ENCODE data around the gene ARRDC2.
A peak's percentile ranks its signal among the peaks of the same experiment; 100 is the strongest.

The ARRDC2 gene

GRCh38 chr19:17993076-17993813, 14.7 kb upstream of the ARRDC2 start:
- TF ChIP-seq RAD21 (IDR thresholded peaks at IDR 0.05; ENCODE audit: low read depth) = no peak
- no peak for TF ChIP-seq FOXM1 (IDR thresholded peaks at IDR 0.05; ENCODE audit: borderline replicate concordance, low read depth)
- no peak for TF ChIP-seq TEAD4 (IDR thresholded peaks at IDR 0.05)
- TF ChIP-seq EP300 (IDR thresholded peaks at IDR 0.05; ENCODE audit: borderline replicate concordance) = no peak
- no peak for TF ChIP-seq EGR1 (IDR thresholded peaks at IDR 0.05)
- TF ChIP-seq MAX (IDR thresholded peaks at IDR 0.05) = no peak
- TF ChIP-seq CEBPB (IDR thresholded peaks at IDR 0.05) = no peak
- TF ChIP-seq TCF12 (IDR thresholded peaks at IDR 0.05; ENCODE audit: low read depth) = no peak
- no peak for TF ChIP-seq CREB1 (IDR thresholded peaks at IDR 0.05; ENCODE audit: low read depth)
- TF ChIP-seq NFIC (IDR thresholded peaks at IDR 0.05) = no peak
- TF ChIP-seq YY1 (IDR thresholded peaks at IDR 0.05; ENCODE audit: low read depth) = no peak
- no peak for TF ChIP-seq TAF1 (IDR thresholded peaks at IDR 0.05; ENCODE audit: low read depth)
- TF ChIP-seq ZBTB7A (IDR thresholded peaks at IDR 0.05; ENCODE audit: low read depth) = no peak
- no peak for TF ChIP-seq REST (IDR thresholded peaks at IDR 0.05; ENCODE audit: low read depth)

GRCh38 chr19:17996826-17997316, 11.1 kb upstream of the ARRDC2 start:
- TF ChIP-seq TEAD4 (IDR thresholded peaks at IDR 0.05) = no peak
- peak; percentile 98 for TF ChIP-seq RAD21 (IDR thresholded peaks at IDR 0.05; ENCODE audit: low read depth)
- 0 out of 2 replicates have a peak, but pooled peaks have one; percentile 15 for TF ChIP-seq YY1 (IDR thresholded peaks at IDR 0.05; ENCODE audit: low read depth)

- TF ChIP-seq YY1 (IDR thresholded peaks at IDR 0.05; ENCODE audit: low read depth) = no peak
- TF ChIP-seq RAD21 (IDR thresholded peaks at IDR 0.05; ENCODE audit: low read depth) = no peak
- no peak for TF ChIP-seq ZBTB7A (IDR thresholded peaks at IDR 0.05; ENCODE audit: low read depth)
- no peak for TF ChIP-seq FOXM1 (IDR thresholded peaks at IDR 0.05; ENCODE audit: borderline replicate concordance, low read depth)
- no peak for TF ChIP-seq CEBPB (IDR thresholded peaks at IDR 0.05)
- no peak for TF ChIP-seq REST (IDR thresholded peaks at IDR 0.05; ENCODE audit: low read depth)
- no peak for TF ChIP-seq USF1 (IDR thresholded peaks at IDR 0.05)
- TF ChIP-seq TAF1 (IDR thresholded peaks at IDR 0.05; ENCODE audit: low read depth) = no peak
- no peak for TF ChIP-seq EGR1 (IDR thresholded peaks at IDR 0.05)
- TF ChIP-seq TEAD4 (IDR thresholded peaks at IDR 0.05) = no peak
- TF ChIP-seq CREB1 (IDR thresholded peaks at IDR 0.05; ENCODE audit: low read depth) = no peak
- TF ChIP-seq NFIC (IDR thresholded peaks at IDR 0.05) = no peak
- TF ChIP-seq TCF12 (IDR thresholded peaks at IDR 0.05; ENCODE audit: low read depth) = no peak
- no peak for TF ChIP-seq MAX (IDR thresholded peaks at IDR 0.05)
- TF ChIP-seq EP300 (IDR thresholded peaks at IDR 0.05; ENCODE audit: borderline replicate concordance) = no peak
Measured at GRCh38 chr19:17997969-17998826, 9.8 kb upstream of the ARRDC2 start.

GRCh38 chr19:17998827-17999150, 9.2 kb upstream of the ARRDC2 start:
- TF ChIP-seq FOXM1 (IDR thresholded peaks at IDR 0.05; ENCODE audit: borderline replicate concordance, low read depth) (no peak), TAF1 (IDR thresholded peaks at IDR 0.05; ENCODE audit: low read depth) (no peak), CREB1 (IDR thresholded peaks at IDR 0.05; ENCODE audit: low read depth) (no peak), ZBTB7A (IDR thresholded peaks at IDR 0.05; ENCODE audit: low read depth) (no peak), NFIC (IDR thresholded peaks at IDR 0.05) (no peak)

GRCh38 chr19:17999684-18000479, 8.1 kb upstream of the ARRDC2 start:
- TF ChIP-seq USF1 (IDR thresholded peaks at IDR 0.05) (no peak), TAF1 (IDR thresholded peaks at IDR 0.05; ENCODE audit: low read depth) (no peak), FOXM1 (IDR thresholded peaks at IDR 0.05; ENCODE audit: borderline replicate concordance, low read depth) (no peak), CREB1 (IDR thresholded peaks at IDR 0.05; ENCODE audit: low read depth) (no peak), EGR1 (IDR thresholded peaks at IDR 0.05) (no peak), CEBPB (IDR thresholded peaks at IDR 0.05) (no peak), TEAD4 (IDR thresholded peaks at IDR 0.05) (no peak), REST (IDR thresholded peaks at IDR 0.05; ENCODE audit: low read depth) (no peak), TCF12 (IDR thresholded peaks at IDR 0.05; ENCODE audit: low read depth) (no peak), NFIC (IDR thresholded peaks at IDR 0.05) (no peak), MAX (IDR thresholded peaks at IDR 0.05) (no peak), ZBTB7A (IDR thresholded peaks at IDR 0.05; ENCODE audit: low read depth) (no peak), RAD21 (IDR thresholded peaks at IDR 0.05; ENCODE audit: low read depth) (no peak), EP300 (IDR thresholded peaks at IDR 0.05; ENCODE audit: borderline replicate concordance) (no peak), YY1 (IDR thresholded peaks at IDR 0.05; ENCODE audit: low read depth) (no peak)

Data from Ishikawa (cell line).